LNCaP clone FGC (cell line): ENCODE data around the gene LRRC8E.

Experiments
- DNase-seq: peaks from one replicate; pipeline ENCODE4 v3.0.0-alpha.2; 2011; ENCODE audit warnings: low read depth
- H3K4me3 ChIP-seq: 2 replicates; pipeline ENCODE4 v1.5.1; 2011; ENCODE audit warnings: mild to moderate bottlenecking, low read depth, low read length, control low read depth
- CTCF ChIP-seq: IDR thresholded peaks from 2 replicates; pipeline ENCODE4 v1.5.1; 2012; ENCODE audit warnings: mild to moderate bottlenecking; ENCODE audit not compliant: control insufficient read depth, insufficient read depth; ENCODE audit errors: extremely low read depth

LRRC8E gene

GRCh38 chr19:7912697-7913564 is 24.6 kb downstream of the LRRC8E start:
- TF ChIP-seq CTCF = no peak
- no peak for DNase-seq
- H3K4me3 ChIP-seq = no peak overlapping the region

- no peak overlapping the region for H3K4me3 ChIP-seq
- no peak for TF ChIP-seq CTCF
- DNase-seq = no peak
Measured at GRCh38 chr19:7913652-7914051, 25.3 kb downstream of the LRRC8E start.

- no peak for TF ChIP-seq CTCF
- H3K4me3 ChIP-seq = no peak overlapping the region
- DNase-seq = no peak
Measured at GRCh38 chr19:7914099-7914498, 25.8 kb downstream of the LRRC8E start.

- DNase-seq = no peak
- H3K4me3 ChIP-seq = peak within 1 kb of the TSS; percentile 49
- TF ChIP-seq CTCF = no peak
Measured at GRCh38 chr19:7914598-7915045, 26.3 kb downstream of the LRRC8E start, which contains the start of gene TGFBR3L. TGFBR3L (plus strand) TSS chr19:7914830.

- no peak for TF ChIP-seq CTCF
- DNase-seq = no peak
- peak overlapping the region; percentile 49 for H3K4me3 ChIP-seq
Measured at GRCh38 chr19:7915250-7916102, 27.2 kb downstream of the LRRC8E start.

GRCh38 chr19:7916103-7916954 is 28.0 kb downstream of the LRRC8E start:
- no peak for DNase-seq
- peak overlapping the region; percentile 49 for H3K4me3 ChIP-seq
- 0 out of 2 replicates have a peak, but pooled peaks have one; percentile 13 for TF ChIP-seq CTCF
